ENCODE measurements around the gene AP4B1.
"Not testable (repeated sequence)": the region's sequence is repeated elsewhere in the genome, so short reads cannot be mapped to it uniquely, and the experiment has no call there.

AP4B1 gene

DNA sequence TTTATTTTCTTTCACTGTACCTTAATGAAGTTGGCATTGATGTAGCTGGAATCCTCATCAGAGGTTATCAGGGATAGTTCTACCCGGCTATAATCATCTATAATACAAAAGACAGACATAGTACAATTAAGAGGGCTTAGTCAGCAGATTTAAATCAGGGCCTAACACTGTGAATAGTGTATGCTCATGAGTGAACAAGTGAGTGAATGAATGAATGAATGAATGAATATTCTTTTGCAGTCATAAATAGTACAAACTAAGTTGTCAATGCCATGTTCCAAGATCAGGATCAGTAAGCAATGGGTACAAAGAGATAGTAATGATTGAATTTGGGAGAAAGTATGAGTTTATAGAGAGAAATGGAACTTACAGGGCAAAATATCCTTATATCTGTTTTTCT lies 45.6 kb downstream of the AP4B1 start:
- no peak for DNase-seq (ENCODE audit: low read depth in 2 of 3, low spot score in 1 of 3)

DNA sequence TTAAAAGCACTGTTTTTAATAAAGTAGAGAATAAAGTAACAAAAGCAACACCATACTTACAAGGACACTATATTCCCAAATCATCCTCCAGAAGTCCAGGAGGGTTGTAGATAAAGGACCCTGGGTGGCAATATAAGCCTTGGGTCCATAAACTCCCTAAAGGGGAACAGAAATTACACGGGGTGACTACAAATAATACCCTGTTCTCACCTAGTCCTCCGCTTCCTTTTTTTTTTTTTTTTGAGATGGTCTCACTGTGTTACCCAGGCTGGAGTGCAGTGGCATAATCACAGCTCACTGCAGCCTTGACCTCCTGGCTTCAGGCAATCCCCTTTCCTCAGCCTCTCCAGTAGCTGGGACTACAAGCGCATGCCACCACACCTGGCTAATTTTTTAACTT lies 46.2 kb downstream of the AP4B1 start:
- DNase-seq (ENCODE audit: low read depth in 2 of 3, low spot score in 1 of 3): no peak

DNA sequence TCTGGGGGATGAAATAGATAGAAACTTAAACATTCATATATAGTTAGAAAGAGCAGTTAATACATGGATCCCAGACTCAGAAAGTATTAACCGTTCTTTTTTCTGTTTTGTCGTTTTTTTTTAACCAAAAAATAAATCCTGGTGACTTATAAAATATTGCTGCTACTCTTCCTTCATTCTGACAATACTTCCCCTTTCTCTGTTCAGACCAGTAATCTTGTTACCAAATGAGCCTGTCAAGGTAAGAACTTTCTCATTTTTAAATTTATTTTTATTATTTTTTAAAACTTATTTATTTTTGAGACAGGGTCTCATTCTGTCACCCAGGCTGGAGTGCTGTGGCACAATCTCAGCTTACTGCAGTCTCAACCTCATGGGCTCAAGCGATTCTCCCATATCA lies 46.8 kb downstream of the AP4B1 start:
- no peak for DNase-seq (ENCODE audit: low read depth in 2 of 3, low spot score in 1 of 3)

- DNase-seq (ENCODE audit: low read depth in 2 of 3, low spot score in 1 of 3): no peak
Observed at GRCh38 chr1:113856401-113856790, 48.2 kb downstream of the AP4B1 start.

- DNase-seq (ENCODE audit: low read depth in 2 of 3, low spot score in 1 of 3): no peak
Observed at GRCh38 chr1:113855630-113856400, 48.8 kb downstream of the AP4B1 start.

DNA sequence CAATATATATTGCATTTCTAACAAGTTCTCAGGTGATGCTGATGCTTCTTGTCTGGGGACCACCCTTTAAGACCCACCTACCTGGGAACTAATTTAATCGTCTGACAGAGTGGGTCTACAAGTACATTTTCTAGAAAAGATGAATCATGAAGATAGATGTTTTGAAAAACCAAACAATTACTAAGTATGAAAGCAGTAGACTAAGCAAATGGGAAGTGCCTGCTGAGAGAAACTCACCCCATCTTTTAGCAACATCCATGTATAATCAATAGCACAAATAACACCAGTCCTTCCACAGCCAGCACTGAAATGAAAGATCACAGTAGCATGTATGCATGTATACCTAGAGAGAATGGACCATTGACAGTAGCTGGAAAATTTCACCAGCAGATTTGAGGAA lies 50.4 kb downstream of the AP4B1 start:
- no peak for DNase-seq (ENCODE audit: low read depth in 2 of 3, low spot score in 1 of 3)

- not testable (repeated sequence) for DNase-seq (ENCODE audit: low read depth in 2 of 3, low spot score in 1 of 3)
Observed at GRCh38 chr1:113852694-113853093, 51.9 kb downstream of the AP4B1 start.

- DNase-seq (ENCODE audit: low read depth in 2 of 3, low spot score in 1 of 3): no peak
Observed at GRCh38 chr1:113850127-113850796, 54.3 kb downstream of the AP4B1 start.

DNA sequence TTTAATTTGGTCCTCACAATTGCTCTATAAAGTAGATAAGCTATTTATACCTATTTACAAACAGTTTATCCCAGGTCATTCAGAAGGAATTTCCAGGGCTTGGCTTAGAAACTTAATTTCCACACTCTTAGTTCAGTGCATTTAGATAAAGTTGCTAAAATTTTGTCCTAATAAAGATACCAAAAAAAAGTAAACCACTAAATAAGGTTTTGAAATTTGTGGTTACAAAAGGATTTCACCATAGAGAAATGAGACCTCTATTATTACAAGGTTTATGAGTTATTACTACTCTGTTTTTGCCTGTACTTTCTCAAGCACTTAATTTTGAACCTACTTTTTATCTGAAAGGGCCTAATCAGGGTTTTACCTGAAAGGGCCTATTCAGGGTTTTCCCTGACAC lies 55.5 kb downstream of the AP4B1 start:
- no peak for DNase-seq (ENCODE audit: low read depth in 2 of 3, low spot score in 1 of 3)

GRCh38 chr1:113846391-113847035 lies 58.1 kb downstream of the AP4B1 start:
- DNase-seq (ENCODE audit: low read depth in 2 of 3, low spot score in 1 of 3): no peak

All from stimulated activated CD4-positive, alpha-beta T cell treated with anti-CD3 and anti-CD28 coated beads, Interleukin-12 subunit alpha, Interleukin-12 subunit beta, amount 100 ng/mL, for 48 hours (primary cell).